Measurements from ENCODE around the gene COL8A1.

Gene COL8A1

GRCh38 chr3:99640214-99640851 is 1.9 kb downstream of the COL8A1 start:
- DNase-seq, result no peak

GRCh38 chr3:99641480-99641879 is 3.1 kb downstream of the COL8A1 start:
- DNase-seq, result no peak

GRCh38 chr3:99641982-99642381 is 3.6 kb downstream of the COL8A1 start:
- DNase-seq, result no peak

GRCh38 chr3:99644017-99644416 is 5.6 kb downstream of the COL8A1 start:
- no peak for DNase-seq

- no peak for DNase-seq
Measured at GRCh38 chr3:99644746-99645145, 6.4 kb downstream of the COL8A1 start.

- no peak for DNase-seq
Measured at GRCh38 chr3:99645277-99646106, 7.1 kb downstream of the COL8A1 start.

- no peak for DNase-seq
Measured at GRCh38 chr3:99646107-99646435, 7.7 kb downstream of the COL8A1 start.

GRCh38 chr3:99647081-99647480 is 8.7 kb downstream of the COL8A1 start:
- no peak for DNase-seq

GRCh38 chr3:99648101-99648500 is 9.7 kb downstream of the COL8A1 start:
- no peak for DNase-seq

- DNase-seq, result no peak
Measured at GRCh38 chr3:99648516-99648915, 10.1 kb downstream of the COL8A1 start.

- no peak for DNase-seq
Measured at GRCh38 chr3:99651531-99651930, 13.1 kb downstream of the COL8A1 start.

- DNase-seq, result no peak
Measured at GRCh38 chr3:99656624-99657023, 18.2 kb downstream of the COL8A1 start.

GRCh38 chr3:99658274-99658673 is 19.9 kb downstream of the COL8A1 start:
- DNase-seq, result no peak

GRCh38 chr3:99659032-99659431 is 20.6 kb downstream of the COL8A1 start:
- no peak for DNase-seq

- no peak for DNase-seq
Measured at GRCh38 chr3:99659951-99660350, 21.6 kb downstream of the COL8A1 start.

- no peak for DNase-seq
Measured at GRCh38 chr3:99662838-99663570, 24.6 kb downstream of the COL8A1 start.

- DNase-seq, result no peak
Measured at GRCh38 chr3:99663977-99664376, 25.6 kb downstream of the COL8A1 start.

GRCh38 chr3:99665017-99665416 is 26.6 kb downstream of the COL8A1 start:
- DNase-seq, result no peak

GRCh38 chr3:99666201-99666600 is 27.8 kb downstream of the COL8A1 start:
- DNase-seq, result no peak

GRCh38 chr3:99668044-99668443 is 29.6 kb downstream of the COL8A1 start:
- DNase-seq, result no peak

- no peak for DNase-seq
Measured at GRCh38 chr3:99669879-99670555, 31.6 kb downstream of the COL8A1 start.

- DNase-seq, result no peak
Measured at GRCh38 chr3:99670556-99670950, 32.2 kb downstream of the COL8A1 start.

GRCh38 chr3:99674086-99674789 is 35.8 kb downstream of the COL8A1 start:
- no peak for DNase-seq
